Measurements from ENCODE around the gene PDE4B. TPM values are rescaled to one million over a fixed set of nuclear protein-coding genes. Genes with fewer than 3 reads are reported as not detected.

PDE4B gene
- total RNA-seq, 1 donor from 2014 or later: 37.5 TPM

GRCh38 chr1:65832296-65832695 lies 39.6 kb downstream of the PDE4B start:
- Mint-ChIP-seq H3K27ac (ENCODE audit: unreplicated experiment) (no peak overlapping the region), H3K9me3 (no peaks in the 10 kb centered on the region), H3K36me3 (ENCODE audit: low read depth) (no peaks in the 10 kb centered on the region), H3K4me3 (no peak overlapping the region), H3K4me1 (peaks cover 6% of the 10 kb centered on the region), H3K27me3 (ENCODE audit: low read depth) (peaks cover 13% of the 10 kb centered on the region)
- DNase-seq (ENCODE audit: low read depth, low spot score): no peak
- TF ChIP-seq CTCF (conservative IDR thresholded peaks at IDR 0.05): no peak

GRCh38 chr1:65836686-65837085 lies 44.0 kb downstream of the PDE4B start:
- Mint-ChIP-seq H3K27ac (ENCODE audit: unreplicated experiment) (no peak overlapping the region), H3K9me3 (no peaks in the 10 kb centered on the region), H3K4me3 (no peak overlapping the region), H3K36me3 (ENCODE audit: low read depth) (no peaks in the 10 kb centered on the region), H3K27me3 (ENCODE audit: low read depth) (peaks cover 7% of the 10 kb centered on the region), H3K4me1 (peaks cover 6% of the 10 kb centered on the region)
- DNase-seq (ENCODE audit: low read depth, low spot score): no peak
- TF ChIP-seq CTCF (conservative IDR thresholded peaks at IDR 0.05): no peak

- DNase-seq (ENCODE audit: low read depth, low spot score): no peak
- H3K4me3 Mint-ChIP-seq: no peak overlapping the region
- no peak overlapping the region for H3K27ac Mint-ChIP-seq (ENCODE audit: unreplicated experiment)
- peaks cover 6% of the 10 kb centered on the region for H3K4me1 Mint-ChIP-seq
- no peaks in the 10 kb centered on the region for H3K36me3 Mint-ChIP-seq (ENCODE audit: low read depth)
- no peak for TF ChIP-seq CTCF (conservative IDR thresholded peaks at IDR 0.05)
- H3K27me3 Mint-ChIP-seq (ENCODE audit: low read depth): no peaks in the 10 kb centered on the region
- H3K9me3 Mint-ChIP-seq: no peaks in the 10 kb centered on the region
Observed at GRCh38 chr1:65840683-65841082, 48.0 kb downstream of the PDE4B start.

GRCh38 chr1:65844296-65844695 lies 51.6 kb downstream of the PDE4B start:
- Mint-ChIP-seq H3K36me3 (ENCODE audit: low read depth) (no peaks in the 10 kb centered on the region), H3K27ac (ENCODE audit: unreplicated experiment) (no peak overlapping the region), H3K4me1 (no peaks in the 10 kb centered on the region), H3K27me3 (ENCODE audit: low read depth) (no peaks in the 10 kb centered on the region), H3K4me3 (no peak overlapping the region), H3K9me3 (peaks cover 4% of the 10 kb centered on the region)
- TF ChIP-seq CTCF (conservative IDR thresholded peaks at IDR 0.05): no peak
- DNase-seq (ENCODE audit: low read depth, low spot score): no peak

- no peaks in the 10 kb centered on the region for H3K4me1 Mint-ChIP-seq
- no peak for TF ChIP-seq CTCF (conservative IDR thresholded peaks at IDR 0.05)
Observed at GRCh38 chr1:65844821-65845534, 52.3 kb downstream of the PDE4B start.

More at GRCh38 chr1:65844821-65845534, 52.3 kb downstream of the PDE4B start:
- DNase-seq (ENCODE audit: low read depth, low spot score): no peak
- no peaks in the 10 kb centered on the region for H3K27me3 Mint-ChIP-seq (ENCODE audit: low read depth)
- H3K4me3 Mint-ChIP-seq: no peak overlapping the region
- H3K27ac Mint-ChIP-seq (ENCODE audit: unreplicated experiment): no peak overlapping the region
- no peaks in the 10 kb centered on the region for H3K36me3 Mint-ChIP-seq (ENCODE audit: low read depth)
- peaks cover 8% of the 10 kb centered on the region for H3K9me3 Mint-ChIP-seq
